ENCODE data around the gene DRD5.

DRD5 gene

GRCh38 chr4:9820343-9820742 is 38.9 kb downstream of the DRD5 start:
- no peak for FAIRE-seq

DNA sequence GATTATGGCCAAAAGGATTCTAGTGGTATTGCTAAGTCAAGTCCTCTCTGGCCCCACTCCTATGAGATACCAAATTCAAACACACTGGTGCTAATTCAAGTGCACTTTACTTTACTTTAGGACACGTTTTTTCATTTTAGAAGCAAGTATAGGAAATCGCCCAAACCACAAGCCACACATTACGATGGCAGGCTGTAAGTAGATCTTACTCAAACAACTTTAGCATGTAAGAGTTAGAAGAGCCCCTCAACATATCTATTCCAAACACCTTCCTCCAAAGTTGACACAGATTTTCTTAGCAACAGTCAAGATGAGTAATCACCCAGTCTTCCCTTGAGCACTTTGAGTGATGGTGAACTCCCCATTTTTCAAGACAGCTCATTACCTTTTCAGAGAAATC is 43.6 kb downstream of the DRD5 start:
- no peak for FAIRE-seq

DNA sequence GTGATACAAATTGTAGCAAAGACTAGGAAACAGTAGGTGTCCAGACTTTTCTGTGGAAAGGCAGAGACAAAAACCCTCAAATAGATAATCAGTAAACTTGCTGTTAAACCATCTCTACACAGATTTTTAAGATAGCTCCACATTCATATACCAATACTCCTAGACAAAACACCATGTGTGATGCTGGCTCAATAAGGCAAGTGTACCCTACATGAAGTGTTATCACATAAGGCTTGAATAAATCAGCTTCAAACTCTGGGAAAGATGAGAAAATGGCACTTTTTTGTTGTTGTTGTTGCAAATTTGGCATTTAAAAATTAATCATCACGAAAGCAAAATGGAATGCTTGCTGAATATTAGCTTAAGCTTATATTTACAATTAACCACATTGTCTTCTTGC is 45.1 kb downstream of the DRD5 start:
- FAIRE-seq = no peak

- no peak for FAIRE-seq
Observed at GRCh38 chr4:9832640-9833039, 51.2 kb downstream of the DRD5 start.

- FAIRE-seq = no peak
Observed at GRCh38 chr4:9833421-9833820, 52.0 kb downstream of the DRD5 start.

Data from G401.6 (cell line).